Spleen (tissue), 7 donors: ENCODE results near the gene CPLX1.

ENCODE experiments used
- POLR2A ChIP-seq, 3 donors: fragments of 450-650 bp; IDR thresholded peaks; one replicate each; pipeline ENCODE4 v1.5.1; 2017; ENCODE audit warnings: antibody characterized with exemption in 3 of 3, mild to moderate bottlenecking in 1 of 3
- TF ChIP-seq, protein P1 (sequence below), 11 experiments: fragments of 200-600 bp in 7 of 11; fragments of 450-650 bp in 4 of 11; sonication (generic) in 4 of 11; IDR thresholded peaks in 8 of 11; conservative IDR thresholded peaks in 3 of 11; 1 replicate in 7 of 11; 2 replicates in 4 of 11; pipeline versions ENCODE4 v1.4.0 to v1.8.0; 2016 to 2021; ENCODE audit warnings: antibody characterized with exemption in 11 of 11, inconsistent platforms in 4 of 11, mild to moderate bottlenecking in 1 of 11
- donor health status: DM: no; HTN: no; CAD: no; lungs with moderate emphysema.
- donor health status: DM: no; HTN: no; CAD: no.
- donor health status: DM: no; HTN: no; CAD: no.

GRCh38 chr4:754221-755120, 71.5 kb downstream of the CPLX1 start:
- TF ChIP-seq, protein P1, sequence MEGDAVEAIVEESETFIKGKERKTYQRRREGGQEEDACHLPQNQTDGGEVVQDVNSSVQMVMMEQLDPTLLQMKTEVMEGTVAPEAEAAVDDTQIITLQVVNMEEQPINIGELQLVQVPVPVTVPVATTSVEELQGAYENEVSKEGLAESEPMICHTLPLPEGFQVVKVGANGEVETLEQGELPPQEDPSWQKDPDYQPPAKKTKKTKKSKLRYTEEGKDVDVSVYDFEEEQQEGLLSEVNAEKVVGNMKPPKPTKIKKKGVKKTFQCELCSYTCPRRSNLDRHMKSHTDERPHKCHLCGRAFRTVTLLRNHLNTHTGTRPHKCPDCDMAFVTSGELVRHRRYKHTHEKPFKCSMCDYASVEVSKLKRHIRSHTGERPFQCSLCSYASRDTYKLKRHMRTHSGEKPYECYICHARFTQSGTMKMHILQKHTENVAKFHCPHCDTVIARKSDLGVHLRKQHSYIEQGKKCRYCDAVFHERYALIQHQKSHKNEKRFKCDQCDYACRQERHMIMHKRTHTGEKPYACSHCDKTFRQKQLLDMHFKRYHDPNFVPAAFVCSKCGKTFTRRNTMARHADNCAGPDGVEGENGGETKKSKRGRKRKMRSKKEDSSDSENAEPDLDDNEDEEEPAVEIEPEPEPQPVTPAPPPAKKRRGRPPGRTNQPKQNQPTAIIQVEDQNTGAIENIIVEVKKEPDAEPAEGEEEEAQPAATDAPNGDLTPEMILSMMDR (IDR thresholded peaks at IDR 0.05 in 8 of 11, conservative IDR thresholded peaks at IDR 0.05 in 3 of 11): no peak
- no peak for TF ChIP-seq POLR2A (IDR thresholded peaks at IDR 0.05)
